Measurements from ENCODE around the gene TLCD3B.
"Not testable (repeated sequence)": the region's sequence is repeated elsewhere in the genome, so short reads cannot be mapped to it uniquely, and the experiment has no call there.

TLCD3B gene

GRCh38 chr16:30025574-30025973 is 5.5 kb downstream of the TLCD3B start:
- DNase-seq (ENCODE audit: low read depth, low spot score) = no peak

- no peak for DNase-seq (ENCODE audit: low read depth, low spot score)
These were observed 5.9 kb downstream of the TLCD3B start for GRCh38 chr16:30025156-30025555.

- DNase-seq (ENCODE audit: low read depth, low spot score) = no peak
These were observed 6.6 kb downstream of the TLCD3B start for GRCh38 chr16:30024451-30024850.

GRCh38 chr16:30023586-30023985 is 7.5 kb downstream of the TLCD3B start:
- DNase-seq (ENCODE audit: low read depth, low spot score) = no peak

- DNase-seq (ENCODE audit: low read depth, low spot score) = no peak
These were observed 8.2 kb downstream of the TLCD3B start, which contains the start of gene C16orf92 for GRCh38 chr16:30022887-30023286. Gene C16orf92 (plus strand): TSS chr16:30023198. CDS start chr16:30023341, 143 bp downstream.

GRCh38 chr16:30018731-30019158 is 12.3 kb downstream of the TLCD3B start:
- DNase-seq (ENCODE audit: low read depth, low spot score) = no peak

- DNase-seq (ENCODE audit: low read depth, low spot score) = not testable (repeated sequence)
These were observed 13.1 kb downstream of the TLCD3B start for GRCh38 chr16:30017937-30018336.

GRCh38 chr16:30017277-30017656 is 13.8 kb downstream of the TLCD3B start:
- DNase-seq (ENCODE audit: low read depth, low spot score) = no peak

- no peak for DNase-seq (ENCODE audit: low read depth, low spot score)
These were observed 14.4 kb downstream of the TLCD3B start for GRCh38 chr16:30016555-30017276.

GRCh38 chr16:30015450-30015849 is 15.6 kb downstream of the TLCD3B start:
- DNase-seq (ENCODE audit: low read depth, low spot score) = not testable (repeated sequence)

GRCh38 chr16:30012598-30012997 is 18.5 kb downstream of the TLCD3B start:
- not testable (repeated sequence) for DNase-seq (ENCODE audit: low read depth, low spot score)

- no peak for DNase-seq (ENCODE audit: low read depth, low spot score)
These were observed 19.2 kb downstream of the TLCD3B start for GRCh38 chr16:30011714-30012504.

GRCh38 chr16:30010844-30011713 is 20.0 kb downstream of the TLCD3B start, which contains the start of gene DOC2A:
Gene DOC2A (minus strand): TSS chr16:30011027. CDS start chr16:30010222, 805 bp downstream.
- no peak for DNase-seq (ENCODE audit: low read depth, low spot score)

GRCh38 chr16:30009990-30010843 is 20.9 kb downstream of the TLCD3B start:
- DNase-seq (ENCODE audit: low read depth, low spot score) = no peak

GRCh38 chr16:30009085-30009862 is 21.8 kb downstream of the TLCD3B start:
- DNase-seq (ENCODE audit: low read depth, low spot score) = no peak

- no peak for DNase-seq (ENCODE audit: low read depth, low spot score)
These were observed 23.6 kb downstream of the TLCD3B start for GRCh38 chr16:30007378-30007895.

- DNase-seq (ENCODE audit: low read depth, low spot score) = no peak
These were observed 24.3 kb downstream of the TLCD3B start for GRCh38 chr16:30006659-30007377.

- DNase-seq (ENCODE audit: low read depth, low spot score) = no peak
These were observed 25.0 kb downstream of the TLCD3B start for GRCh38 chr16:30006095-30006473.

All from smooth muscle cell of the brain vasculature (primary cell).